RCC 7860 (cell line): ENCODE data around the gene CARNS1.

ENCODE experiments used
- DNase-seq: peaks from one replicate; pipeline ENCODE4 v3.0.0-alpha.2; 2015; ENCODE audit warnings: low spot score
- FAIRE-seq: peaks from 2 replicates; lab custom pipeline; 2012; peaks lifted over from hg19 to GRCh38; lab: Jason Lieb, UNC

Gene CARNS1

GRCh38 chr11:67375320-67376055, 40.0 kb upstream of the CARNS1 start:
- FAIRE-seq (no peak), DNase-seq (peak; percentile 69)

- no peak for FAIRE-seq
Measured at GRCh38 chr11:67376063-67376820, 39.2 kb upstream of the CARNS1 start.

GRCh38 chr11:67376873-67377808, 38.3 kb upstream of the CARNS1 start:
- FAIRE-seq, result no peak

More at GRCh38 chr11:67376063-67376820, 39.2 kb upstream of the CARNS1 start:
- no peak for DNase-seq

DNA sequence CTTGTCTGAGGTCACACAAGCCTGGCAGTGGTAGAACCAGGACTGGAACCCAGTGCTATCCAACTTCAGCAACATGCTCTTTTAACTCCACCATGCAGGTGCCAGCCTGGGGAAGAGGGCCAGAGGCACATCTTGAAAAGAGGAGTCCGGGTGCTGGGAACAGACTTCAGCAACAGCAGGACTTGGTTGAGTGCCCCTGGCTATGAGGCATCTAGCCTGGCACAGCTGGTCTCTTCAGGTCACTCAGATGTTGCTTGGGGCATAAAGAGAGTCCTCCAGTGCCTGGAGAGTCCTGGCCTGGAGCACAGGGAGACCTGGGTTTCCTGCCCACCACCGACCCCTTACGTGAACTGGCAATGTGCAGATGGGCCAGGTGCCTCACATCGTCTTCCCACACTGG, 36.9 kb upstream of the CARNS1 start:
- FAIRE-seq (no peak), DNase-seq (no peak)

More at GRCh38 chr11:67376873-67377808, 38.3 kb upstream of the CARNS1 start:
- DNase-seq, result peak; percentile 50

- DNase-seq, result peak; percentile 63
- FAIRE-seq, result no peak
Measured at GRCh38 chr11:67379061-67380058, 36.1 kb upstream of the CARNS1 start.

DNA sequence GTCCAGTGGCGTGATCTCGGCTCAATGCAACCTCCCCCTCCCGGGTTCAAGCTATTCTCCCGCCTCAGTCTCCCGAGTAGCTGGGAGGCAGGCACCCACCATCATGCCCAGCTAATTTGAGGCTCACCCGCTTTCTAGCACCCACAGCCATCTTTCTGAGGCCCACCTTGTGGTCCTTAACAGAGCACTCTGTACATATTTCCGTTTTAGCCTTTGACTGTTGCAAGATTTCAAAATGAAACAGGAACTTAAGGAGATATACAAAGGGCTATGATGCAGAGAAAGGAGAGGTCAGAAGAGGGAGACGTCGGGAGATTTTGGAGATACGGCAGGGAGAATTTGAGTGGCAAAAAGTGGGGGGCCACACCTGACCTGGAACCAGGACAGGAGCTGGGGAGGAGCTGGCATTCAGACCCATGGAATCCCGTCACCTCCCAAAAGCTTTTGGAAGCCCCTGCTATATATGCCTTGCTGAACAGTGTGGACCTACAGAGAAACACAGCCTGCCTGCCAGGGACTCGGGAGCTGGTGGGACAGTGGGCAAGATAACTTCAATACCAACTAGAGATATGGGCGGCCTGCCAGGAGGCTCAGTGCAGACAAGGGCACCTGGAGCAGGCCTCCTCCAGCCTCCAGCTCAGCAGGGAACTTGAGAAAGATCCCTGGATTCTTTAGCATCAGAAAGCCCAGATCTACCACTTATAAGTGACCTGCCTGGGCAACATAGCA, 34.1 kb upstream of the CARNS1 start:
- DNase-seq (no peak), FAIRE-seq (no peak)

- DNase-seq, result peak; percentile 56
- no peak for FAIRE-seq
Measured at GRCh38 chr11:67382276-67383136, 33.0 kb upstream of the CARNS1 start.

GRCh38 chr11:67384851-67385366, 30.6 kb upstream of the CARNS1 start:
- DNase-seq, result peak; percentile 81
- FAIRE-seq, result peak; percentile 46

DNA sequence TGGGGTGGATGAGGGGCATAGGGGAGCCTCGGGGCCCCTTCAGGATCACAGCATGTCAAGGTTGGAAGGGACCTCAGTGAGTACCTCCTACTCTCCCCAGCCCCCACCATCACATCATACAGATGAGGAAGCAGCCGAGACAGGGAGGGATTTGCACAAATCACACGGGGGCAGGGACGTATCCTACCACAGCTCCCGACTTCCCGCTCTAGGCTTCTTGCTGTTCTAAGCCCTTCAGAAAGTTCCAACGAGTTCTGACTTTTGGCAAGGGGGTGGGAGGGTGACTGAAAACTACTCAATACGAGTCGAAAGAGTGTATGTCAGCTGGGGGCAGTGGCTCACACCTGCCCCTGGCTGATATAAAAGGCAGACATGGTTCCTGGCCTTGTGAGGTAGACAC, 28.4 kb upstream of the CARNS1 start:
- FAIRE-seq (no peak), DNase-seq (no peak)

GRCh38 chr11:67387518-67387917, 28.0 kb upstream of the CARNS1 start:
- no peak for DNase-seq
- FAIRE-seq, result no peak

- FAIRE-seq (no peak), DNase-seq (peak; percentile 8)
Measured at GRCh38 chr11:67389477-67389876, 26.0 kb upstream of the CARNS1 start.

- no peak for DNase-seq
- FAIRE-seq, result no peak
Measured at GRCh38 chr11:67390947-67391303, 24.6 kb upstream of the CARNS1 start.

GRCh38 chr11:67391304-67392182, 23.9 kb upstream of the CARNS1 start, which contains the start of gene RAD9A:
RAD9A (plus strand) TSS chr11:67391986; CDS start chr11:67392045, 59 bp downstream.
- DNase-seq (peak; percentile 76), FAIRE-seq (no peak)

- no peak for FAIRE-seq
- DNase-seq, result no peak
Measured at GRCh38 chr11:67392183-67392715, 23.2 kb upstream of the CARNS1 start.

GRCh38 chr11:67393437-67393836, 22.0 kb upstream of the CARNS1 start:
- DNase-seq (no peak), FAIRE-seq (no peak)

DNA sequence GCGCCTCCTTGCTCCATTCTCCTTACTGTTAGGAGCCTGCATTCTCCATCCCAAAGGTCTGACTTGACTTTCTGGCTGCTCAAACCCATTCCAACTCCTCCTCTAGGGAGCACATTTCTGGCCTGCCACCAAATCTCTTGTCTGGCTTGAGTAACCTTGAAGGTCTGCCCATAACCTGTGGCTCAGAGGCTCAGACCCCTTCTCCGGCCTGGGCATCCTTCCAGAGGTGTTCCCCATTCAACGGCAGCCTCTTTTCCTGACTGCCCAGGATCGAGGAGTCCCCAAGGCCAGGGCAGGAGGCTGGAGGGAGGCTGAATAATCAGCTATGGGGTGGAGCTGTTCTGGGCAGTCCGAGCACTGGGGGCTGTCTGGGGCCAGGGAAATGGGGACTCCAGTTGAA, 21.5 kb upstream of the CARNS1 start:
- DNase-seq (no peak), FAIRE-seq (no peak)
